K562 (cell line): ENCODE measurements around the gene UNC45A. TPM values are rescaled to one million over a fixed set of nuclear protein-coding genes. Genes with fewer than 3 reads are reported as not detected.
A peak's percentile ranks its signal among the peaks of the same experiment; 100 is the strongest.

Experiments used
- ARID2 ChIP-seq: fragments of 450-650 bp; IDR thresholded peaks from 2 replicates; pipeline ENCODE4 v1.6.1; 2017; ENCODE audit warnings: antibody characterized with exemption, mild to moderate bottlenecking
- BDP1 ChIP-seq: IDR thresholded peaks from 3 replicates; pipeline ENCODE4 v1.6.1; 2011; ENCODE audit not compliant: insufficient read length, insufficient read depth
- CREM ChIP-seq: IDR thresholded peaks from 2 replicates; pipeline ENCODE4 v1.6.1; 2014; ENCODE audit warnings: antibody characterized with exemption, low read depth
- NCOA1 ChIP-seq: fragments of 450-650 bp; IDR thresholded peaks from 2 replicates; pipeline ENCODE4 v1.6.1; 2016; ENCODE audit warnings: low read depth
- NR4A1 ChIP-seq, 2 experiments: fragments of 250-450 bp in 1 of 2; fragments of 450-650 bp in 1 of 2; sonication (Bioruptor Pico) in 1 of 2; IDR thresholded peaks; 2 replicates each; pipeline versions ENCODE4 v1.4.0 to v1.6.1; 2016 to 2020; ENCODE audit warnings: mild to moderate bottlenecking in 2 of 2, missing compliant biosample characterization in 1 of 2, missing genetic modification characterization in 1 of 2, moderate library complexity in 1 of 2
- RAD21 ChIP-seq, 2 experiments: fragments of 250-450 bp in 1 of 2; fragments of 450-650 bp in 1 of 2; sonication (Bioruptor Pico) in 1 of 2; formaldehyde crosslinking in 1 of 2; IDR thresholded peaks in 1 of 2; conservative IDR thresholded peaks in 1 of 2; 2 replicates each; pipeline versions ENCODE4 v1.4.0 to v1.8.0; 2020 to 2022; ENCODE audit warnings: mild to moderate bottlenecking in 2 of 2, moderate library complexity in 1 of 2
- STAG1 ChIP-seq: sonication (generic); formaldehyde crosslinking; IDR thresholded peaks from 2 replicates; pipeline ENCODE4 v1.5.0; 2020; ENCODE audit warnings: missing genetic modification reagents, borderline replicate concordance
- TCF15 ChIP-seq: fragments of 250-450 bp; sonication (Bioruptor Pico); IDR thresholded peaks from 2 replicates; pipeline ENCODE4 v1.8.0; 2022; ENCODE audit warnings: moderate library complexity, mild to moderate bottlenecking, inconsistent platforms
- TEAD4 ChIP-seq, 2 experiments: sonication (generic) in 1 of 2; formaldehyde crosslinking in 1 of 2; IDR thresholded peaks; 2 replicates each; pipeline versions ENCODE4 v1.6.1 to v1.8.0; 2012 to 2022; ENCODE audit warnings: borderline replicate concordance in 1 of 2, inconsistent platforms in 1 of 2, low read length in 1 of 2, mild to moderate bottlenecking in 1 of 2, missing genetic modification reagents in 1 of 2
- YY1 ChIP-seq, 3 experiments: IDR thresholded peaks; 2 replicates each; pipeline ENCODE4 v1.6.1; 2011; ENCODE audit warnings: low read length in 2 of 3, mild to moderate bottlenecking in 2 of 3, moderate library complexity in 2 of 3, borderline replicate concordance in 1 of 3, control low read depth in 1 of 3, low read depth in 1 of 3; ENCODE audit not compliant: insufficient read depth in 3 of 3, insufficient replicate concordance in 2 of 3, control insufficient read depth in 1 of 3, insufficient read length in 1 of 3; ENCODE audit errors: extremely low read depth in 1 of 3
- ZFX ChIP-seq: sonication (generic); formaldehyde crosslinking; IDR thresholded peaks from 2 replicates; pipeline ENCODE4 v1.8.0; 2022; ENCODE audit warnings: mild to moderate bottlenecking, missing genetic modification reagents, moderate library complexity
- ZNF699 ChIP-seq: fragments of 250-450 bp; sonication (Bioruptor Pico); IDR thresholded peaks from 2 replicates; pipeline ENCODE4 v1.8.0; 2021; ENCODE audit warnings: mild to moderate bottlenecking, moderate library complexity; ENCODE audit not compliant: insufficient replicate concordance
- ZSCAN32 ChIP-seq: fragments of 450-650 bp; formaldehyde crosslinking; IDR thresholded peaks from 2 replicates; pipeline ENCODE4 v1.4.0; 2020; ENCODE audit warnings: mild to moderate bottlenecking, moderate library complexity
- polyA plus RNA-seq, 8 experiments: library from polyadenylated mRNA; depleted of rRNA in 4 of 8; stranded (reverse) in 5 of 8; unstranded in 3 of 8; fragments of >200 nt; fragmentation: Nextera tagmentation in 2 of 8; fragmentation: Illumina TruSeq in 1 of 8; extraction: Ambion mirVana in 2 of 8; extraction: Trizol in 1 of 8; gene quantifications; 2 replicates each; pipeline versions ENCODE4 v1.2.1 to v1.2.3, GENCODE V29; 2011 to 2014; ENCODE audit warnings: inconsistent platforms in 1 of 8, missing spikeins in 1 of 8
- total RNA-seq, 7 experiments: library from RNA; depleted of rRNA in 6 of 7; stranded (reverse); fragments of >200 nt in 6 of 7; fragmentation: Illumina TruSeq in 2 of 7; extraction: Trizol in 2 of 7; gene quantifications; 2 replicates each; pipeline versions ENCODE4 v1.2.1 to v1.2.3, GENCODE V29; 2011 to 2021; ENCODE audit warnings: low replicate concordance in 1 of 7
- TF ChIP-seq, protein P1 (sequence below): fragments of 450-650 bp; IDR thresholded peaks from 2 replicates; pipeline ENCODE4 v1.6.1; 2016; ENCODE audit warnings: low read depth, mild to moderate bottlenecking, moderate library complexity
- TF ChIP-seq, protein P2 (sequence below): fragments of 450-650 bp; IDR thresholded peaks from 2 replicates; pipeline ENCODE4 v1.6.1; 2017; ENCODE audit warnings: antibody characterized with exemption, mild to moderate bottlenecking
- TF ChIP-seq, protein P3 (sequence below), 3 experiments: IDR thresholded peaks in 2 of 3; conservative IDR thresholded peaks in 1 of 3; 2 replicates each; pipeline ENCODE4 v1.5.1; 2011 to 2012; ENCODE audit warnings: low read length in 3 of 3, mild to moderate bottlenecking in 3 of 3, control low read depth in 2 of 3, improper control_type of control experiment in 1 of 3, inconsistent platforms in 1 of 3, low read depth in 1 of 3, mixed read lengths in 1 of 3, moderate library complexity in 1 of 3; ENCODE audit not compliant: insufficient read depth in 2 of 3

Gene UNC45A
- total and polyA plus RNA-seq, 9 of the 15 experiments (the other 6 are each of a cell fraction or from before 2014, with no cell fraction given): 22.4 to 79.3 (median 43.7) TPM

DNA sequence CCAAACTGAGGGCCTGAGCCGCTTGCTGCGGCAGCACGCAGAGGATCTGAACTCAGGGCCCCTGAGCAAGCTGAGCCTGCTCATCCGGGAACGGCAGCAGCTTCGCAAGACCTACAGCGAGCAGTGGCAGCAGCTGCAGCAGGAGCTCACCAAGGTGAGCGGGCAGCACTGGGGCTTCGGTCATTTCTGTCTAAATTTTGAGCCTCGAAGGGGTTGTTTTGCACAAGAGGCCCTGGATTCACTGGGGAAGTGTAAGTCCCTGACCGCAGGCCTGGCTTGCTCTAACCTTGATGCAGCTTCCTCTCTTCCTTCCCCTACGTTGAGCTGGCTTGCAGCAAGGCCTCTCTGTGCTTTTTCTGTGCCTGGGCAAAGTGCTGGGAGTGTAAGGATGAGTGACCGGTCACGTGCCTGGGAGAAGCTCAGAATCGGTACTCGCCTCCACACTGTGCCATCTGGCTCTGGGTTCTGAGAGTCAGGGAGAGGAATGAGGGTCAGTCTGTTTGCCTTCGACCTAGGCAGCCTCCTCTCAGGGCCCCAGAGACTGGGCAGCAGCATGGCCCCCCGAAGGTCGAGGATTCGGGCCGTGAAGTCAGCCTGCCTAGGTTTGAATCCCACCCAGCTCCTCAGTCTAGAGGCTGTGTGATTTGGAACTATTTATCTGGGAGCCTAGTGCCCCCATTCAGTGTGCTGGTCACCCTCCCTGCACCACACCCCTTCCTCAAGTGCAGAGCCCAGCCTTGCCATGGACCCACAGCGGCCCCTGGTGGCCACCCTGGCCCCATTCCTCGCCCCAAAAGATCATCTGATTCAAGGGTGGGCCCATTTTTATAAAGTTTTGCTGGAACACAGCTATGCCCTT is 49.4 kb upstream of the UNC45A start (continued):
- TF ChIP-seq TCF15 (CRISPR knock-in tag) (no peak), CREM (peak; percentile 22; the same call in 1 of the 2 replicates), ZSCAN32 (CRISPR knock-in tag) (0 out of 2 replicates have a peak, but pooled peaks have one; percentile 35), STAG1 (CRISPR knock-in tag) (peak; percentile 96; the same call in 1 of the 2 replicates), BDP1 (no peak), ZNF699 (CRISPR knock-in tag) (no peak), YY1 (IDR thresholded peaks at IDR 0.05; ENCODE audit: borderline replicate concordance in 1 of 3, control insufficient read depth in 1 of 3, extremely low read depth in 1 of 3, insufficient read depth in 3 of 3, insufficient read length in 1 of 3, insufficient replicate concordance in 2 of 3, low read depth in 1 of 3, low read length in 2 of 3) (peak in 1 of 3 experiments; percentile 42), TEAD4 (IDR thresholded peaks at IDR 0.05; ENCODE audit: low read length) (0 out of 2 replicates have a peak, but pooled peaks have one; percentile 14), TEAD4 (CRISPR knock-in tag; IDR thresholded peaks at IDR 0.05; ENCODE audit: borderline replicate concordance) (no peak), NCOA1 (0 out of 2 replicates have a peak, but pooled peaks have one; percentile 6), NR4A1 (CRISPR knock-in tag; IDR thresholded peaks at IDR 0.05) (0 out of 2 replicates have a peak, but pooled peaks have one; percentile 16), NR4A1 (tag; IDR thresholded peaks at IDR 0.05) (peak; percentile 70; the same call in 1 of the 2 replicates), ARID2 (peak; percentile 92), ZFX (CRISPR knock-in tag) (peak; percentile 15; the same call in 1 of the 2 replicates), RAD21 (CRISPR knock-in tag; conservative IDR thresholded peaks at IDR 0.05 in 1 of 2, IDR thresholded peaks at IDR 0.05 in 1 of 2) (peak; percentile 98 to 99)
- TF ChIP-seq, protein P1, sequence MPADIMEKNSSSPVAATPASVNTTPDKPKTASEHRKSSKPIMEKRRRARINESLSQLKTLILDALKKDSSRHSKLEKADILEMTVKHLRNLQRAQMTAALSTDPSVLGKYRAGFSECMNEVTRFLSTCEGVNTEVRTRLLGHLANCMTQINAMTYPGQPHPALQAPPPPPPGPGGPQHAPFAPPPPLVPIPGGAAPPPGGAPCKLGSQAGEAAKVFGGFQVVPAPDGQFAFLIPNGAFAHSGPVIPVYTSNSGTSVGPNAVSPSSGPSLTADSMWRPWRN: no peak
- TF ChIP-seq, protein P2, sequence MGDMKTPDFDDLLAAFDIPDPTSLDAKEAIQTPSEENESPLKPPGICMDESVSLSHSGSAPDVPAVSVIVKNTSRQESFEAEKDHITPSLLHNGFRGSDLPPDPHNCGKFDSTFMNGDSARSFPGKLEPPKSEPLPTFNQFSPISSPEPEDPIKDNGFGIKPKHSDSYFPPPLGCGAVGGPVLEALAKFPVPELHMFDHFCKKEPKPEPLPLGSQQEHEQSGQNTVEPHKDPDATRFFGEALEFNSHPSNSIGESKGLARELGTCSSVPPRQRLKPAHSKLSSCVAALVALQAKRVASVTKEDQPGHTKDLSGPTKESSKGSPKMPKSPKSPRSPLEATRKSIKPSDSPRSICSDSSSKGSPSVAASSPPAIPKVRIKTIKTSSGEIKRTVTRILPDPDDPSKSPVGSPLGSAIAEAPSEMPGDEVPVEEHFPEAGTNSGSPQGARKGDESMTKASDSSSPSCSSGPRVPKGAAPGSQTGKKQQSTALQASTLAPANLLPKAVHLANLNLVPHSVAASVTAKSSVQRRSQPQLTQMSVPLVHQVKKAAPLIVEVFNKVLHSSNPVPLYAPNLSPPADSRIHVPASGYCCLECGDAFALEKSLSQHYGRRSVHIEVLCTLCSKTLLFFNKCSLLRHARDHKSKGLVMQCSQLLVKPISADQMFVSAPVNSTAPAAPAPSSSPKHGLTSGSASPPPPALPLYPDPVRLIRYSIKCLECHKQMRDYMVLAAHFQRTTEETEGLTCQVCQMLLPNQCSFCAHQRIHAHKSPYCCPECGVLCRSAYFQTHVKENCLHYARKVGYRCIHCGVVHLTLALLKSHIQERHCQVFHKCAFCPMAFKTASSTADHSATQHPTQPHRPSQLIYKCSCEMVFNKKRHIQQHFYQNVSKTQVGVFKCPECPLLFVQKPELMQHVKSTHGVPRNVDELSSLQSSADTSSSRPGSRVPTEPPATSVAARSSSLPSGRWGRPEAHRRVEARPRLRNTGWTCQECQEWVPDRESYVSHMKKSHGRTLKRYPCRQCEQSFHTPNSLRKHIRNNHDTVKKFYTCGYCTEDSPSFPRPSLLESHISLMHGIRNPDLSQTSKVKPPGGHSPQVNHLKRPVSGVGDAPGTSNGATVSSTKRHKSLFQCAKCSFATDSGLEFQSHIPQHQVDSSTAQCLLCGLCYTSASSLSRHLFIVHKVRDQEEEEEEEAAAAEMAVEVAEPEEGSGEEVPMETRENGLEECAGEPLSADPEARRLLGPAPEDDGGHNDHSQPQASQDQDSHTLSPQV: peak; percentile 76
- TF ChIP-seq, protein P3, sequence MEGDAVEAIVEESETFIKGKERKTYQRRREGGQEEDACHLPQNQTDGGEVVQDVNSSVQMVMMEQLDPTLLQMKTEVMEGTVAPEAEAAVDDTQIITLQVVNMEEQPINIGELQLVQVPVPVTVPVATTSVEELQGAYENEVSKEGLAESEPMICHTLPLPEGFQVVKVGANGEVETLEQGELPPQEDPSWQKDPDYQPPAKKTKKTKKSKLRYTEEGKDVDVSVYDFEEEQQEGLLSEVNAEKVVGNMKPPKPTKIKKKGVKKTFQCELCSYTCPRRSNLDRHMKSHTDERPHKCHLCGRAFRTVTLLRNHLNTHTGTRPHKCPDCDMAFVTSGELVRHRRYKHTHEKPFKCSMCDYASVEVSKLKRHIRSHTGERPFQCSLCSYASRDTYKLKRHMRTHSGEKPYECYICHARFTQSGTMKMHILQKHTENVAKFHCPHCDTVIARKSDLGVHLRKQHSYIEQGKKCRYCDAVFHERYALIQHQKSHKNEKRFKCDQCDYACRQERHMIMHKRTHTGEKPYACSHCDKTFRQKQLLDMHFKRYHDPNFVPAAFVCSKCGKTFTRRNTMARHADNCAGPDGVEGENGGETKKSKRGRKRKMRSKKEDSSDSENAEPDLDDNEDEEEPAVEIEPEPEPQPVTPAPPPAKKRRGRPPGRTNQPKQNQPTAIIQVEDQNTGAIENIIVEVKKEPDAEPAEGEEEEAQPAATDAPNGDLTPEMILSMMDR (IDR thresholded peaks at IDR 0.05 in 2 of 3, conservative IDR thresholded peaks at IDR 0.05 in 1 of 3; ENCODE audit: insufficient read depth in 2 of 3, low read depth in 1 of 3, low read length in 3 of 3): peak; percentile 94 to 99 (median 96)
